CD4-positive, CD25-positive, alpha-beta regulatory T cell (primary cell): ENCODE measurements around the gene PBX3. TPM values are rescaled to one million over a fixed set of nuclear protein-coding genes. Genes with fewer than 3 reads are reported as not detected.

Experiments
- ATAC-seq, 2 donors: fragments of 150-1000 bp; cut with Tn5 transposase; one replicate each; pipeline ENCODE4 v1.10.0; 2021; ENCODE audit warnings: low read depth in 2 of 2, moderate number of reproducible peaks in 2 of 2, moderate library complexity in 1 of 2
- DNase-seq, 3 donors: peaks; one replicate each; pipeline versions ENCODE4 v3.0.0 to v3.0.0-alpha.2; 2012 to 2022; ENCODE audit warnings: mixed read lengths in 1 of 3
- H3K27ac ChIP-seq: one replicate; pipeline ENCODE4 v1.7.0; 2013; ENCODE audit warnings: mild to moderate bottlenecking, low read length; ENCODE audit not compliant: insufficient read depth, poor library complexity, severe bottlenecking
- H3K27me3 ChIP-seq: one replicate; pipeline ENCODE4 v1.7.0; 2013; ENCODE audit warnings: low read length; ENCODE audit not compliant: control insufficient read depth, insufficient read depth
- H3K36me3 ChIP-seq: one replicate; pipeline ENCODE4 v1.7.0; 2013; ENCODE audit warnings: mild to moderate bottlenecking, low read length, moderate library complexity; ENCODE audit not compliant: control insufficient read depth, insufficient read depth
- H3K4me1 ChIP-seq: 2 replicates; pipeline ENCODE4 v1.7.0; 2013; ENCODE audit warnings: mild to moderate bottlenecking, low read length; ENCODE audit not compliant: insufficient read depth, control insufficient read depth, poor library complexity, severe bottlenecking
- H3K4me3 ChIP-seq: one replicate; pipeline ENCODE4 v1.7.0; 2013; ENCODE audit warnings: low read depth, mild to moderate bottlenecking, low read length, moderate library complexity
- H3K9me3 ChIP-seq, 2 experiments: 1 replicate in 1 of 2; 2 replicates in 1 of 2; pipeline ENCODE4 v1.7.0; 2013; ENCODE audit warnings: low read length in 2 of 2, mild to moderate bottlenecking in 1 of 2, moderate library complexity in 1 of 2; ENCODE audit not compliant: control insufficient read depth in 2 of 2
- H3K27ac Mint-ChIP-seq, 3 donors: one replicate each; pipeline ENCODE4 v1.8.0; 2020 to 2022; ENCODE audit warnings: mild to moderate bottlenecking in 3 of 3, mixed read lengths in 3 of 3, moderate library complexity in 2 of 3
- H3K27me3 Mint-ChIP-seq: one replicate; pipeline ENCODE4 v1.8.0; 2022; ENCODE audit warnings: mild to moderate bottlenecking, mixed read lengths
- H3K36me3 Mint-ChIP-seq: one replicate; pipeline ENCODE4 v1.8.0; 2020; ENCODE audit warnings: mixed read lengths
- H3K4me1 Mint-ChIP-seq, 4 donors: one replicate each; pipeline ENCODE4 v1.8.0; 2020 to 2022; ENCODE audit warnings: mixed read lengths in 4 of 4, mild to moderate bottlenecking in 1 of 4
- H3K4me3 Mint-ChIP-seq, 4 donors: one replicate each; pipeline ENCODE4 v1.8.0; 2020 to 2022; ENCODE audit warnings: mild to moderate bottlenecking in 4 of 4, mixed read lengths in 4 of 4, moderate library complexity in 3 of 4
- H3K9me3 Mint-ChIP-seq, 7 donors: one replicate each; pipeline ENCODE4 v1.8.0; 2020 to 2022; ENCODE audit warnings: mixed read lengths in 7 of 7, mild to moderate bottlenecking in 3 of 7, moderate library complexity in 2 of 7
- polyA plus RNA-seq, 4 donors: library from polyadenylated mRNA; unstranded; fragments of 300-500 nt; fragmentation: Illumina TruSeq; gene quantifications; one replicate each; pipeline ENCODE4 v1.2.3, GENCODE V29; 2021
- total RNA-seq: library from RNA; stranded (reverse); gene quantifications from one replicate; pipeline ENCODE4 v1.2.3, GENCODE V29; 2022

PBX3 gene
- total and polyA plus RNA-seq, 5 donors from 2014 or later: 3.7 to 18.3 (median 4.7) TPM

DNA sequence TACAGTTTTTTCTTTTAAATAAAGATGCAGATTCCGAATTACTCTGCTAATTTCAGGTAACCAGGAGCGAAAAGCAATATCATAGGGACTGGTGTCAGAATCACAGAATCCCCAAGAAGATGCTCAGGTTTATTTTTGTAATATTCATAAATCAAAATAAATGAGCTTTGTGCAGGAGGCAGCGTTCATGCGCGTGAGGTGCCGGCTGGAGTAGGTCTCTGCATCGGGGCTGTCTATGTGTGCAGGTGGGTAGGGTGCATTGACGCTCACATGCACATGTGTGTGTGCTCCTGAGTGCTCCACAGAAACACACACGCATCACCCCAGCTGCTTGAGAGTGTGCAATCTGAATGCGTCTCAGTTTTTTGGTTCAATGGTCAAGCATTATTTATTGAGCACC is 226.4 kb downstream of the PBX3 start:
- Mint-ChIP-seq H3K9me3 (peaks cover 0 to 6% (median 4%) of the 10 kb centered on the region in 7 donors), H3K36me3 (no peaks in the 10 kb centered on the region), H3K27me3 (peaks cover 10% of the 10 kb centered on the region)

GRCh38 chr9:125974705-125975104 is 227.5 kb downstream of the PBX3 start:
- DNase-seq (no peak), ATAC-seq (no peak)
- Mint-ChIP-seq H3K4me3 (no peak overlapping the region), H3K4me1 (peaks cover 0 to 3% (median 0%) of the 10 kb centered on the region in 4 donors), H3K27ac (no peak overlapping the region), H3K9me3 (peaks cover 2 to 15% (median 8%) of the 10 kb centered on the region in 7 donors), H3K27me3 (peaks cover 10% of the 10 kb centered on the region), H3K36me3 (no peaks in the 10 kb centered on the region)
- H3K36me3 ChIP-seq: no peaks in the 10 kb centered on the region
- peaks cover 3 to 8% of the 10 kb centered on the region in 2 experiments for H3K9me3 ChIP-seq
- H3K4me1 ChIP-seq: no peaks in the 10 kb centered on the region
- H3K27ac ChIP-seq: no peak overlapping the region
- no peaks in the 10 kb centered on the region for H3K27me3 ChIP-seq
- H3K4me3 ChIP-seq: no peak overlapping the region

More for the DNA sequence above, 226.4 kb downstream of the PBX3 start:
- peaks cover 0 to 3% (median 0%) of the 10 kb centered on the region in 4 donors for H3K4me1 Mint-ChIP-seq
- Histone ChIP-seq H3K27me3 (no peaks in the 10 kb centered on the region), H3K27ac (no peak overlapping the region), H3K4me3 (no peak overlapping the region), H3K9me3 (peaks cover 0 to under 1% of the 10 kb centered on the region in 2 experiments), H3K4me1 (no peaks in the 10 kb centered on the region), H3K36me3 (no peaks in the 10 kb centered on the region)
- DNase-seq (no peak), ATAC-seq (no peak)
- no peak overlapping the region for H3K4me3 Mint-ChIP-seq
- no peak overlapping the region for H3K27ac Mint-ChIP-seq

- no peak for DNase-seq
- Mint-ChIP-seq H3K27ac (no peak overlapping the region), H3K36me3 (no peaks in the 10 kb centered on the region), H3K4me3 (no peak overlapping the region), H3K4me1 (peaks cover 0 to 3% (median 0%) of the 10 kb centered on the region in 4 donors), H3K9me3 (peaks cover 2 to 25% (median 15%) of the 10 kb centered on the region in 7 donors), H3K27me3 (peaks cover 14% of the 10 kb centered on the region)
- Histone ChIP-seq H3K36me3 (no peaks in the 10 kb centered on the region), H3K9me3 (peaks cover 9 to 12% of the 10 kb centered on the region in 2 experiments), H3K4me3 (no peak overlapping the region), H3K27ac (no peak overlapping the region), H3K4me1 (no peaks in the 10 kb centered on the region), H3K27me3 (peaks cover 2% of the 10 kb centered on the region)
- ATAC-seq: no peak
These were observed 230.1 kb downstream of the PBX3 start for GRCh38 chr9:125977223-125977622.

DNA sequence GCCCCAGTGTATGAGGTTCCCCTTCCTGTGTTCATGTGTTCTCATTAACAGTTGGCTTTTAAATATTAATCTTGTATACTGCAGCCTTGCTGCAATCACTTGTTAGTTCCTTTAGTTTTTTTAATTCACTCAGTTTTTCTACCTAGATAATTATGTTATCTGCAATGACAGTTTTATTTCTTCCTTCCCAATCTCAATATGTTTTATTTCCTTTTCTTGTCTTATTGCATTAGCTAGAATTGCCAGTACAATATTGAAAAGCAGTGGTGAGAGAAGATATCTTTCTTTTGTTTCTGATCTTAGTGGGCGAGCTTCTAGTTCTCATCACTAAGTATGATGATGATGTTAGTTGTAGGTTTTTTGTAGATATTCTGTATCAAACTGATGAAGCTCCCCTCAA is 232.2 kb downstream of the PBX3 start:
- Mint-ChIP-seq H3K4me1 (no peaks in the 10 kb centered on the region), H3K27ac (no peak overlapping the region), H3K4me3 (no peak overlapping the region), H3K27me3 (peaks cover 14% of the 10 kb centered on the region), H3K9me3 (peaks cover 2 to 22% (median 17%) of the 10 kb centered on the region in 7 donors), H3K36me3 (no peaks in the 10 kb centered on the region)
- H3K4me3 ChIP-seq: no peak overlapping the region
- H3K27ac ChIP-seq: no peak overlapping the region
- no peak for DNase-seq
- peaks cover 4% of the 10 kb centered on the region for H3K27me3 ChIP-seq
- no peaks in the 10 kb centered on the region for H3K4me1 ChIP-seq
- peaks cover 9 to 12% of the 10 kb centered on the region in 2 experiments for H3K9me3 ChIP-seq
- ATAC-seq: no peak
- no peaks in the 10 kb centered on the region for H3K36me3 ChIP-seq

DNA sequence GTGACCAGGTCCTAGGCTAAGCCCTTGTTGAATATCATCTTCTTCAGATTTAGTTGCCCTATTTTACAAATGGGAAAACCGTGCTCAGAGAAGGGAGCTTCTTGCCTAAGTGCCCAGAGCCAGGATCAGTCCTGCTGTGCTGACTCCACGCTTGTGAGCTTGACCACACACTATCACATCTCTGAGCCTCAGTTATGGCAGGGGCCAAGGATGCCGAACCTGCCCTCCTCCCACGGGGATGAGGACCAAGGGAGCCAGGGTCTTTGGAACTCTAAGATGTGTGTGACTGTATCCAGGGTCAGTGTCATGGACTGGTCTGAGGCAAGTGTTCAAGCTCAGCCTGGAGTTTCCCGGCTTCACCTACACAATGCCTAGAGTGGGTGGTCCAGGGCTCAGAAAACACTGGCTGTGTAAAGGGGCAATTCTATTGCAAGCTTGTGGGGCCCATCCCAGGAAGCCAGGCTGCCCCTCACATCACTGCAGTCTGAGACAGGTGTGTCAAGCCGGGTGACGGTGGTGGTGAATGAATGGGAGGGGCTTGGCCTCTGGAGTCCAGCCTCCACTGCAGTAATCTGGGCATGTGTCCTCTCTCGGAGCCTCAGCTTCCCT is 235.7 kb downstream of the PBX3 start:
- Mint-ChIP-seq H3K9me3 (peaks cover 2 to 26% (median 12%) of the 10 kb centered on the region in 7 donors), H3K4me3 (no peak overlapping the region), H3K36me3 (no peaks in the 10 kb centered on the region), H3K27ac (no peak overlapping the region), H3K27me3 (peaks cover 7% of the 10 kb centered on the region), H3K4me1 (no peaks in the 10 kb centered on the region)
- Histone ChIP-seq H3K36me3 (no peaks in the 10 kb centered on the region), H3K4me1 (no peaks in the 10 kb centered on the region), H3K9me3 (peaks cover 9 to 12% of the 10 kb centered on the region in 2 experiments), H3K27ac (no peak overlapping the region), H3K4me3 (no peak overlapping the region), H3K27me3 (peaks cover 4% of the 10 kb centered on the region)
- DNase-seq (no peak), ATAC-seq (no peak)

GRCh38 chr9:125983681-125984080 is 236.5 kb downstream of the PBX3 start:
- H3K36me3 ChIP-seq: no peaks in the 10 kb centered on the region
- H3K9me3 ChIP-seq: peaks cover 9 to 10% of the 10 kb centered on the region in 2 experiments
- no peak for ATAC-seq
- Mint-ChIP-seq H3K27ac (no peak overlapping the region), H3K4me3 (no peak overlapping the region), H3K27me3 (peaks cover 4% of the 10 kb centered on the region), H3K4me1 (no peaks in the 10 kb centered on the region), H3K36me3 (no peaks in the 10 kb centered on the region), H3K9me3 (peaks cover 2 to 23% (median 12%) of the 10 kb centered on the region in 7 donors)
- no peak for DNase-seq
- H3K4me1 ChIP-seq: no peaks in the 10 kb centered on the region
- peaks cover 4% of the 10 kb centered on the region for H3K27me3 ChIP-seq
- no peak overlapping the region for H3K27ac ChIP-seq
- H3K4me3 ChIP-seq: no peak overlapping the region

DNA sequence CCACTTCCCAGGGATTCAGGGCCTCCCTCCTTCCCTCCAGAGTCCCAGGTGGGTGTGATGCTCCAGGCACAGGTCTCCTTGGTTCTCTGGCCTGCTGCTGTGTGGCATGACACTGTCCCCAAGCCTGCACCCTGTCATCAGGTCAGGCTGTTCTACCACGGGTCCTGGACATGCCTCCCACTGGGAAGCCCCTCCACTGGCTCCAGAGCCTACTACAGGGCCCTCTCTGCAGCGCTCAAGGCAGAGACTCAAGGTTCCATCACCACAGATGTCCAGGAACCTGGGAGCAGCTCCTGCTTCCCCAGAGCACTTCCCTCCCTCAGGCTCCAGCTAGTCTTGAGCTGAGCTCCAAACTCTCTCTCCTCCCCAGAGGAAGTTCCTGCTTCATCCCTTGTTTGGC is 237.3 kb downstream of the PBX3 start:
- Mint-ChIP-seq H3K27ac (no peak overlapping the region), H3K36me3 (no peaks in the 10 kb centered on the region), H3K4me3 (no peak overlapping the region), H3K9me3 (peaks cover under 1 to 18% (median 10%) of the 10 kb centered on the region in 7 donors), H3K4me1 (no peaks in the 10 kb centered on the region), H3K27me3 (peaks cover 4% of the 10 kb centered on the region)
- Histone ChIP-seq H3K27ac (no peak overlapping the region), H3K9me3 (peaks cover 7 to 9% of the 10 kb centered on the region in 2 experiments), H3K4me3 (no peak overlapping the region), H3K27me3 (peaks cover 4% of the 10 kb centered on the region), H3K36me3 (no peaks in the 10 kb centered on the region), H3K4me1 (no peaks in the 10 kb centered on the region)
- no peak for DNase-seq
- ATAC-seq: no peak
